NCI-H2107 treated with DMSO at 0.1 percent for 48 hours (cell line): ENCODE results near the gene TBX15.

Source experiments
- DNase-seq: peaks from one replicate; lab custom pipeline; 2025; ENCODE audit not compliant: unreplicated experiment; lab: John Stamatoyannopoulos, UW

Gene TBX15

DNA sequence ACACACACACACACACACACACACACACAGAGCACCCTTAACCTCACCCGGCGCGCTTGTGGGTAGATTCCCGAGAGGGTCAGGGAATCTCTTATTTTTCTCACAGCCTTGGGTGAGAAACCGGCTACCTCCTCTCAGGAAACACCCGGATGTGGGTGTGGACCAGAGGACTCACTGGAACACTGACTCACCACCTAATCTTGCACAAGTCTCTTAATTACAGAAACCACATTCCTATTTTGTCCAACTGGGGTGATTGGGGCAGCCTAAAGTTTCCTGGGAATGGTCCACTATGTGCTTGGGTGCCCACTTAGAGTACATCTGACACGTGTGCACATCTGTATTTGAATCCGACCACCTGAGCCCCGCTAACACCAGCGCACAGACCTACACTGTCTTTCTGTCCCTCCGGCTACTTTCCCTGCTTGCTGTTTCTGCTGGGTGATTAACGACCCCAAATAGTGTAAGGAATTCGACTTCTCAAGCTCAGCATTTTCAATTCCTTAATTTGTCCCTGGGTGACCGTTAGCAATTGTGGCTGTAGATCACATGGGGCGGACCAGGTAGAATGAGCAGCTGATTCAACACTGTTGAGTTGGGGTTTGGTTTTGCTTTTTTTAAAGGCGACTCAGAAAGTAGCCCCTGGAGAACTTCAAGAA is 14.0 kb upstream of the TBX15 start:
- no peak for DNase-seq

DNA sequence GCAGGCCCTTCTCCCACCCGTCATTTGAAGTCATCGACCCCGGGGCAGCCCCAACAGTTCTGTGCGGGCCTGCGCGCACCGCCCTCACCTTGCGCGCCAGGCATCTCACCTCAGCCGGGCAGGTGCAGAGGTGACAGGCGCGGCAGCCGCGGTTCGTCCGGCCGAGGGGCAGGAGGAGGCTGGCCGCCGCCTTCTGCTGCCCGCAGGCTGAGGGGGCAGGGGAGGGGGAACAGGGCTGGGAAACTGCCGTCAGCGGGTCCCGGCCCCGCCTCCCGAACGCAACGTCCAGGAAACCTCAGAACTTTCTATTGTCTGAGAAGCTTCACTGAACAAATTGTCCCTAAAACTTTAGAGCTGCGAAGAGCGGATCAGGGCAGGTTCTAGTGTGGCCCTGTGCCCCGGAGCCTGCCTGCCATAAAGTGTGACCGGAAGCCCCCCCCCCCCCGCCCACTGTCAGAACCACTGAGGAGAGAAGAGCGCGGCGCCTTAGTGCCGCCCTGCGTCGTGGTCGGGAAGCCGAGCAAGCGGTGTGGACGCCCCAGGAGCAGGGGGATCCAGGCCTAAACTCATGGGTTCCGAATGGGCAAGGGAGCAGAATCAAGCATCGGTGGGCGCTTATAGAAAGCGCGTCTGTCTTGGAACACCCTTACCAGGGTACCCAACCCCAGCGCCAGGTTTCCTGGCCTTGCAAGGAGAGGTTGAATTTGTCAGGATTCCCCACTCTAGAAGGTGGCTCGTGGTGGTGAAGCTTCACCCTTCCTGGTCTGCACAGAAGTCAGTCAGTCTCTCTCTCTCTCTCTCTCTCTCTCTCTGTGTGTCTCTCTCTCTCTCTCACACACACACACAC is 13.3 kb upstream of the TBX15 start:
- no peak for DNase-seq

DNA sequence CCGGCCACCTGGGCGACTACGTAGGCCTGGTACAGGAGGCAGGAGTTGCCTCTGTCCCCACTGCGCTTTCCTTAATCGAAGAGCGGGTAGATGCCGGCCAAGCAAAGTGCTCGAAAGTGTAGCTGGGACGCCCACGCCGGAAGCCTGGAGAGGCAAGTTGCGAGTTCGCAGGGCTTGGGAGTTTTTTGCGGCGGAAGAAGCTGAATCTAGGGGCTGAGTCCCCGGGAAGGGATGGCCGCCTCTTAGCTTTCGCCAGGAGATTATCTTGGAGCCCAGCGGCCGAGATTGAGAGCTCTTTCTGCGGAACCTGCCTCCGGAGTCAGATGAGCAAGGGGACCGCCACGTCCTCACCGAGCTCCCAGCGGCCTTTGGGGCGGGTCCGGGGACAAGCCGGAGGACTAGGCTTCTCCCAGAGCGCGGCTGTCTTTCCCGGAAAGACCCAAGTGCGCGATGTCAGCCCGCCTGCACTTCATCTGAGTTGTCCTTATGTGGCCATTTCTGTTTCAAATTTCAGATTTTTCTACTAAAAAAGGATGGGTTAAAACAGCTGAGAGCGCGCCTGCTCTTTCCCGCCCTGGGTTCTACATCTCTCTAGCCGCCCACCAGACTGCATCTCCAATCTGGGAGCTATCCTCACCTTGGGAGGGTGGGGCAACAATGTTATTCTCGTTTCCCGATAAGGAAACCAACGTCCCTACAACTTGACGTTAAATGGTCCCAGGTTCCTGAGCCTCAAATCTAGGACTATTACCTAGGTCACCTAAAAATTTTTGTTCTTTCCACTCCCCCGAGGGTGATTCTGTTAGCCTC is 12.4 kb upstream of the TBX15 start:
- DNase-seq, result no peak

GRCh38 chr1:118999348-119000071 is 11.4 kb upstream of the TBX15 start:
- DNase-seq, result no peak

- no peak for DNase-seq
Observed at GRCh38 chr1:118998171-118998570, 10.0 kb upstream of the TBX15 start.

- no peak for DNase-seq
Observed at GRCh38 chr1:118997225-118997624, 9.1 kb upstream of the TBX15 start.

DNA sequence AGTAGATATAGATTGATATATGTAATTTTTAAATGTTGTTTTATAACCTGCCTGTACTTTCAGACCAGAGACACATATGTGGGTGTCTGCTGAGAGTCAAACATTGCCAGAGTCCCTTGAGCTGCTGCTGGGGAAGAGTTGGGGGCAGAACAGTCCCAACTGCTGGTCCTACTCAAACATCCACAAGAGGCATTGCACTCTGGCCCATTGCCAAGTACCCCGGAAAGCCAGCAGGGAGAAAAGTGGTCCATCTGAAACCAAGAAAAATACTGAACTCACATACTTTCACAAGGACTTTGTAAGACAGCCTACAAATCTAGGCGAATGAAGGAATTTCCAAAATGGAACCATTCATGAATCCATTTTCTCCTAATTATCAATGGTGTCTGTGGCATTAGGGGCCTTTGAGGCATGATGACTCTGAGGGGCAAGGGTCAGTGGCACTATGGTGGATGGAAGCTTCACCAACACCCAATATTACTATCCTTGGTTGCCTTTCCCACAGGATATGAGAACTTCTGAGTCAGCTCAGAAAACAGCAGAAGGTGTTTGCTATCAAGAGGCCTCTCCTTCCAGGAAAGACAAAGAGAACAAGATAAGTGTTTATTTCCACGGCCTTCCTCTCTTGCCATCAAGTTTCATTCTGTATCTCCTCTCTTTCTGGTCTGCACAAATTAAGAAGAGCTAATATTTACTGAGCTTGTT is 7.3 kb upstream of the TBX15 start:
- DNase-seq, result no peak

DNA sequence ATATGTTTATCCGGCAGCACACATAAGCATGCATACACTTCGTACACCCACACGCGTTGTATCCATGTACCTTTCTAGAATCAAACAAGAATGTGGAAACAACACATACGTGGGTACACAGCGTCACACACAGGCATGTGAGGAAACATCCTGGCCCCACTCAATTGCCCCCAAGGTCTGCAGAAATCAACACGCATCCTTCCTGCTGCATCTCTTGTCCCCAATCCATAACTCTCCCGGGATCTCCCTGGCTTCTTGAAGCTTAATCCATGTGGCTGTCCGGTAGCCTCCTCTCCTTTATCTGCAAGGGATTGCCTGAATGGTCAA is 5.5 kb upstream of the TBX15 start:
- no peak for DNase-seq

DNA sequence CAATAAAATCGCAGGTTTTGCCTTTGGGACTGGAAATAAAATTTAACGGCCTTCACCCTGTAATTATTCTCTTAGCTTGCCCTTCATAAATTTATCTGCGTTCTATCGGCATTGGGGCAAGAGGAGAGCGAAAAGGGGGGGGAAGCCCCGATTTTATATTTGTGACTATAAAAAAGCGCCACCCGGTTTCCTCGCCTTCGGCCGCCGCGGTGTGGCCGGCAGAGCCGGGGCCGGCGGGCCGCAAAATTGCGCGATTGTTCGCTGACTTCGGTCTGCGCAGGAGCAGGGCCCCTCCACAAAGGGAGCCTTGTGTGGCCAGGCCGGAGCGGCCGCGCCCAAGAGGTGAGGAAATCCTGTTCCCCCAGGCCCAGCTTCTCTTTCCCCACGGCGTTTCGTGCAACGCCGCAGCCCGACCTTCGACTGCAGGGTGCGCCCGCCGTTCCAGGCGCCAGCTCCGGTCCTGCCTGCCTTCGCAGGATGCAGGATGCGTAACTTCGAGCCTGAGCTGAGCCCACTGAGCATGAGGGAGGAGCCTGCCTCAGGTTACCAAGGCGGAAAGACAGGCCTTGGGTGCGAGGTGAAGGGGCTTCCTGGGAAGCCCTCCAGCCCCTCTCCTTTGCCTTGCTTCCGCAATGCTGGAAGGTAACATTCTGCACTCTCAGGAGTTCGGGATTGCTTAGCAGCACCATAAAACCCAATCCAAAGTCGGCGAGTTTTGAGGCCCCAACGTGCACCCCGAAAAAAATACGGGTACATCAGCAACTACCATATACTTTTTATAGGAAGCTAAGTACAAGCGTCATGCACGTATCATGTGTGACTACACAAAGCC is 4.9 kb upstream of the TBX15 start:
- DNase-seq, result no peak

- DNase-seq, result no peak
Observed at GRCh38 chr1:118992237-118992825, 4.2 kb upstream of the TBX15 start.

DNA sequence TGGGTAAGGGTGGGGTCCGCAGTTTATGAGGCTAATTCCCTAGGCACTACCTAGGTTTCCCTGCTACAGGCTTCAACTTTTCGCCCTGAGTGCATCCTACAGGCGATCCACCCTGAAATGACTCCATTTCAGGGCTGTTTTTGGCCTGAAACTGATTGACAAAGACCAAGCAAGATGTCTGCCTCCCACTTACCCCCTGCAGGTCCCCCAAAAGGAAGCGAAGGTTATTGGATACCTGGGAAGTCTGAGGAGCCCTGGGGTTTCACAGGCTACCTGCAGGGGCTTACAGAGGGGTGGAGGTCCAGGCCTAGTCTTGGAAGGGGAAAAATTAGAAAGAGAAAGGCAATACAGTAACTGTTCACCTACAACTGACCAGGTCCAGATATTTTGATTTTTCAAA is 3.3 kb upstream of the TBX15 start:
- DNase-seq, result no peak

GRCh38 chr1:118990513-118991152 is 2.5 kb upstream of the TBX15 start:
- DNase-seq, result no peak

GRCh38 chr1:118989878-118990378 is 1.8 kb upstream of the TBX15 start:
- no peak for DNase-seq

DNA sequence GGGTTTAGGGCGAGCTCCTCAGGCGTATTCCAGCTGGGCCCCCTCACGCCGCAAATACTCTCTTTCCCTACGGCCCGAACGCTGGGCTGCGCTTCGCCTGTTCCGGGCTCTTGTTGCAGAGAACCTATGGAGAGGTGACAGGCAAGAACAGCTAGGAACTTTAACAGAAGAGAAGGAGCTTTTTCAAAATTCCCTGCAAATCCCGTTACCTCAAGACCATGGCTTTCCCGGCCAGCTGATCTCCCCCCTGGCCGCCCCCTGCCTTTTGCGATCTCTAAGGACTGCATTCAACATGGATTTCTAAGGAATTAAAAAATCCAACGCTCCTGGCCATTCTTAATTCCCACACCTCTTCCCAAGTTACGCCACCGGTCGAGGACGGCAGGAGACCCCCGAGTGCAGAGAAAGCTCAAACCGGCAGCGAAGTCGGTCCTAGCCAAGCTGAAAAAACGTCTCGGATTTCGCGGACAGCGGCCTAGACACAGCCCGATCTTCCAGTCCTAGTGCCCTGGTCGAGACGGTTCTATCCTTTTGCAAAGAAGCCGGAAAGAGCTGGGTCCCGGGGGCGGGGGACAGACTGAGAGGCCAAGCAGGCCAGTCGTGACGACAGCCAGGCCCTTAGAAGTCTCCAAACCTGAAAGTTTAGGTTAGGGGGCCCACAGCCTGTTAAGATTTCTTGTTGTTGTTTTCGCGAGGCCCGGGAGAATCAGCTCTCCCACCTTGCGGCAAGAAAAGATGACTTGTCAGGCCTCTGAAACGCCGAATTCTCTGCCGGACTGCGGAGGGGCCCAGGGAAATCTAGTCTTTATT is 1.1 kb upstream of the TBX15 start:
- DNase-seq, result no peak

DNA sequence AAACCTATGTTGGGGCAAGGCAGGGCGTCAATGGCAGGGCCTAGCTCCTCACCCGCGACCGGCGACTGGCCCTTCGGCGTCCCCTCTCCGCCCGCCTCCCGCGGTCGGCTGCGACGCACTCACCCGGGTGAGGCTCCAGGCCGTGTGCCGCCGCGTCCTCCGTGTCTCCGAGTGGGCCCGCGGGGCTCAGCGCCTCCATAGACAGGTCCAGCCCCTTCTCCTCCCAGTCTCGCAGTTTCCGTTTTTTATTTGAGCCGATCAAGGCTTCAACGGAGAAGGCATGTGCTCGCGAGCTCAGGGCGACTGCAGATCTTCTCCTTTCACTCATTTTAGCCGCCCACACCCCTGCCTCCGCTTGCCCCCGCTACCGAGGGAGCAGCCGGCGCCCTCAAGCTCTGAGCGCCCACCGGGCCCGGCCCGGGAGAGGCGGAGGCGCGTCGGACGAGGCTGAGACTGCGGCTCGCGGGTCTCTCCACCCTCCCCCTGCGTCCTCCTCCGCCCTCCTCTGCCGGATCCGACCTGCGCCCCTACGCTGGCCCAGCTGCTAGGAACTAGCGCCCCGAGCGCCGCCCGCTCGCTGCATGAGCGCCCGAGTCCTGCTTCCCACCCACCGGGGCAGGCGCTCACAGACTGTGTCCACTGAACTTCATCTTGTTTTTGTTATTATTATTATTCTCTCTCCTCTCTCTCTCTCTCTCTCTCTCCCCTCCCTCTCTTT is 516 bp downstream of the TBX15 start:
- no peak for DNase-seq

- DNase-seq, result no peak
Observed at GRCh38 chr1:118986555-118987467, 1.3 kb downstream of the TBX15 start.
